Fibroblast of lung (primary cell): Measurements from ENCODE around the gene TMEM258.

ENCODE experiments used
- CTCF ChIP-seq, 2 donors: IDR thresholded peaks in 1 of 2; conservative IDR thresholded peaks in 1 of 2; 1 replicate in 1 of 2; 2 replicates in 1 of 2; pipeline ENCODE4 v1.5.1; 2011 to 2012; ENCODE audit warnings: low read length in 2 of 2, control low read depth in 1 of 2, inconsistent platforms in 1 of 2, low read depth in 1 of 2, mild to moderate bottlenecking in 1 of 2
- EZH2 ChIP-seq: IDR thresholded peaks from 2 replicates; pipeline ENCODE4 v1.5.1; 2012; ENCODE audit warnings: low read length, control low read depth, mild to moderate bottlenecking; ENCODE audit errors: missing control alignments

- TF ChIP-seq CTCF (conservative IDR thresholded peaks at IDR 0.05 in 1 of 2, IDR thresholded peaks at IDR 0.05 in 1 of 2; ENCODE audit: low read depth in 1 of 2, low read length in 2 of 2) (peak in 1 of 2 donors; percentile 7), EZH2 (no peak)
Observed at GRCh38 chr11:61791737-61792309, 576 bp downstream of the TMEM258 start.
